Spleen (tissue), 11 donors: ENCODE measurements around the gene MYO18B. TPM values are rescaled to one million over a fixed set of nuclear protein-coding genes. Genes with fewer than 3 reads are reported as not detected.

ENCODE experiments used
- DNase-seq: peaks from one replicate; pipeline ENCODE4 v3.0.0-alpha.2; 2020
- H3K27ac ChIP-seq, 8 donors: fragments of 200-600 bp; sonication (generic) in 7 of 8; 1 replicate in 4 of 8; 2 replicates in 4 of 8; pipeline versions ENCODE4 v1.5.0 to v1.8.0; 2016 to 2021; ENCODE audit warnings: inconsistent platforms in 4 of 8, mild to moderate bottlenecking in 4 of 8, moderate library complexity in 1 of 8
- H3K27me3 ChIP-seq, 7 donors: fragments of 200-600 bp; sonication (generic) in 6 of 7; replicated peaks in 1 of 7; 1 replicate in 4 of 7; 2 replicates in 3 of 7; pipeline versions ENCODE4 v1.5.0 to v1.8.0; 2016 to 2021; ENCODE audit warnings: inconsistent platforms in 3 of 7, mild to moderate bottlenecking in 1 of 7
- H3K36me3 ChIP-seq, 6 donors: fragments of 200-600 bp; sonication (generic) in 5 of 6; 1 replicate in 4 of 6; 2 replicates in 2 of 6; pipeline versions ENCODE4 v1.5.0 to v1.8.0; 2016 to 2021; ENCODE audit warnings: inconsistent platforms in 2 of 6
- H3K4me1 ChIP-seq, 6 donors: fragments of 200-600 bp; sonication (generic) in 5 of 6; 1 replicate in 3 of 6; 2 replicates in 3 of 6; pipeline versions ENCODE4 v1.5.0 to v1.8.0; 2016 to 2021; ENCODE audit warnings: inconsistent platforms in 3 of 6
- H3K4me3 ChIP-seq, 8 donors: fragments of 200-600 bp; sonication (generic) in 7 of 8; 1 replicate in 4 of 8; 2 replicates in 4 of 8; pipeline versions ENCODE4 v1.5.0 to v1.8.0; 2016 to 2021; ENCODE audit warnings: inconsistent platforms in 4 of 8, mild to moderate bottlenecking in 4 of 8, moderate library complexity in 2 of 8
- H3K9me3 ChIP-seq, 8 donors: fragments of 200-600 bp; sonication (generic) in 7 of 8; 1 replicate in 4 of 8; 2 replicates in 4 of 8; pipeline versions ENCODE4 v1.5.0 to v1.8.0; 2016 to 2021; ENCODE audit warnings: inconsistent platforms in 4 of 8
- POLR2A ChIP-seq, 3 donors: fragments of 450-650 bp; IDR thresholded peaks; one replicate each; pipeline ENCODE4 v1.5.1; 2017; ENCODE audit warnings: antibody characterized with exemption in 3 of 3, mild to moderate bottlenecking in 1 of 3
- POLR2AphosphoS5 ChIP-seq, 3 donors: sonication (generic); formaldehyde crosslinking; IDR thresholded peaks; one replicate each; pipeline ENCODE4 v1.5.1; 2017; ENCODE audit warnings: antibody characterized with exemption in 3 of 3
- WGBS, 5 donors: extraction: QIAGEN DNeasy Blood & Tissue Kit in 3 of 5; methylation state at CpG; one replicate each; pipeline versions ENCODE4 v1.1.5 to v1.1.7; 2013 to 2018; 5-methylcytosine and 5-hydroxymethylcytosine counted together
- intact Hi-C: fragments of 100-400 bp; cut with DNase I; formaldehyde crosslinking; loops from one replicate; pipeline ENCODE4 v1.15.0; 2023; ENCODE audit warnings: low total_unique reads
- polyA plus RNA-seq, 3 donors: library from polyadenylated mRNA; stranded (reverse); fragments of 200-250 nt; gene quantifications; one replicate each; pipeline ENCODE4 v1.2.1, GENCODE V29; 2013
- total RNA-seq, 7 donors: library from RNA; depleted of rRNA in 3 of 7; stranded (reverse); fragments of >200 nt in 3 of 7; fragmentation: NEBNext Ultra II Directional in 4 of 7; extraction: Animal tissue kit (Norgen Biotek cat#: 25700) in 4 of 7; gene quantifications; one replicate each; pipeline versions ENCODE4 v1.1.0 to v1.2.1, GENCODE V29; 2016 to 2021
- TF ChIP-seq, protein P1 (sequence below), 11 experiments: fragments of 200-600 bp in 7 of 11; fragments of 450-650 bp in 4 of 11; sonication (generic) in 4 of 11; IDR thresholded peaks in 8 of 11; conservative IDR thresholded peaks in 3 of 11; 1 replicate in 7 of 11; 2 replicates in 4 of 11; pipeline versions ENCODE4 v1.4.0 to v1.8.0; 2016 to 2021; ENCODE audit warnings: antibody characterized with exemption in 11 of 11, inconsistent platforms in 4 of 11, mild to moderate bottlenecking in 1 of 11
- donor health status: healthy with polysubstance abuse.
- donor health status: DM: no; HTN: no; CAD: no; lungs with moderate emphysema.
- donor health status: DM: no; HTN: no; CAD: no.
- donor health status: Bipolar disorder and iron deficiency.
- donor health status: healthy.
- donor health status: DM: no; HTN: no; CAD: no.
- donor health status: DM: yes; HTN: yes; CAD: no.

Gene MYO18B
- total and polyA plus RNA-seq, 10 donors = under 0.01 to 0.79 (median 0.12) TPM

DNA sequence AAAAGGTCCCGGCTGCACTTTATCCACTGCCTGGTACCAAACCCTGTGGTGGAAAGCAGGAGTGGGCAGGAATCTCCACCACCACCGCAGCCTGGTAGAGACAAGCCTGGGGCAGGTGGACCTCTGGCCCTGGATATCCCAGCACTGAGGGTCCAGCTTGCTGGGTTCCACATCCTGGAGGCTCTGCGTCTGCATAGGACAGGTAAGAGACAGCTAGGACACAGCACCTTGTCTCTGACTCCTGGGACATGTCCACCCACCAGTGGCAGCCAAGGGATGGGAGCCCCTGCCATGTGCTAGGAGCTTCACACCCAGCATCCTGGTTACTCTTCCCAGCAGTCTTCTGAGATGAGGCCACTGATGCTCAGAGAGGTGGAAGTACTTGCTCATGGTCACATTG is 105.5 kb downstream of the MYO18B start:
- TF ChIP-seq, protein P1, sequence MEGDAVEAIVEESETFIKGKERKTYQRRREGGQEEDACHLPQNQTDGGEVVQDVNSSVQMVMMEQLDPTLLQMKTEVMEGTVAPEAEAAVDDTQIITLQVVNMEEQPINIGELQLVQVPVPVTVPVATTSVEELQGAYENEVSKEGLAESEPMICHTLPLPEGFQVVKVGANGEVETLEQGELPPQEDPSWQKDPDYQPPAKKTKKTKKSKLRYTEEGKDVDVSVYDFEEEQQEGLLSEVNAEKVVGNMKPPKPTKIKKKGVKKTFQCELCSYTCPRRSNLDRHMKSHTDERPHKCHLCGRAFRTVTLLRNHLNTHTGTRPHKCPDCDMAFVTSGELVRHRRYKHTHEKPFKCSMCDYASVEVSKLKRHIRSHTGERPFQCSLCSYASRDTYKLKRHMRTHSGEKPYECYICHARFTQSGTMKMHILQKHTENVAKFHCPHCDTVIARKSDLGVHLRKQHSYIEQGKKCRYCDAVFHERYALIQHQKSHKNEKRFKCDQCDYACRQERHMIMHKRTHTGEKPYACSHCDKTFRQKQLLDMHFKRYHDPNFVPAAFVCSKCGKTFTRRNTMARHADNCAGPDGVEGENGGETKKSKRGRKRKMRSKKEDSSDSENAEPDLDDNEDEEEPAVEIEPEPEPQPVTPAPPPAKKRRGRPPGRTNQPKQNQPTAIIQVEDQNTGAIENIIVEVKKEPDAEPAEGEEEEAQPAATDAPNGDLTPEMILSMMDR (IDR thresholded peaks at IDR 0.05 in 8 of 11, conservative IDR thresholded peaks at IDR 0.05 in 3 of 11) = no peak
- TF ChIP-seq POLR2A (IDR thresholded peaks at IDR 0.05) = no peak
- no peak for TF ChIP-seq POLR2AphosphoS5 (IDR thresholded peaks at IDR 0.05)
- Histone ChIP-seq H3K9me3 (no peaks in the 10 kb centered on the region), H3K36me3 (no peaks in the 10 kb centered on the region), H3K4me3 (no peak overlapping the region), H3K4me1 (peaks cover 0 to 7% (median 0%) of the 10 kb centered on the region in 6 donors), H3K27ac (no peak overlapping the region), H3K27me3 (peaks cover 0 to 14% (median 0%) of the 10 kb centered on the region in 7 donors)
- 88 to 100% (median 94%) methylated on average over 1 to 3 of the region's 3 CpGs for WGBS, 5 donors
- no peak for DNase-seq
- intact Hi-C loops = no loop called here

DNA sequence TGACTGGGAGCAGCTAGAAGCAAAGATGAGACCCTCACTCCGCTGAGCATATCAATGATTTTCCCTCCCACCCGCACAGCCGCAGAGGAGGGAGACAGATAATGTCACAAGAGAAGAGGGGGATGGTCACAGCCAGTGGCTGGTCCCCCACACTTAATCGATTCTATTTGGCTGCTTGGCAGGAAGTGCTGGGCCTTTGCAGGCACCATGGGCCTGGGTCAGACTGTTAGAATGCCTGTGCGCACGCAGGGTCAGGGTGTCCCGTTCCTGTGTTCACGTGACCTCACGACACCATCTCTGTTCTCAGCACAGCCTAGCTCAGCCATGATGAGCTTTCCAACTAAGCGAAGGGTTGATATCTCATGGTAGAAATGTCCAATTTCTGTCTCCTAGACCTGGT is 107.0 kb downstream of the MYO18B start:
- peak; percentile 49 for DNase-seq
- 76 to 90% (median 81%) methylated on average over 10 of the region's 10 CpGs for WGBS, 5 donors
- TF ChIP-seq POLR2A (IDR thresholded peaks at IDR 0.05) (no peak), POLR2AphosphoS5 (IDR thresholded peaks at IDR 0.05) (no peak)
- TF ChIP-seq, protein P1 (IDR thresholded peaks at IDR 0.05 in 8 of 11, conservative IDR thresholded peaks at IDR 0.05 in 3 of 11) = no peak
- Histone ChIP-seq H3K9me3 (no peaks in the 10 kb centered on the region), H3K4me1 (peaks cover 0 to 7% (median 0%) of the 10 kb centered on the region in 6 donors), H3K27ac (no peak overlapping the region), H3K36me3 (no peaks in the 10 kb centered on the region), H3K27me3 (peaks cover 0 to 25% (median 0%) of the 10 kb centered on the region in 7 donors), H3K4me3 (no peak overlapping the region)
- intact Hi-C loops = no loop called here

DNA sequence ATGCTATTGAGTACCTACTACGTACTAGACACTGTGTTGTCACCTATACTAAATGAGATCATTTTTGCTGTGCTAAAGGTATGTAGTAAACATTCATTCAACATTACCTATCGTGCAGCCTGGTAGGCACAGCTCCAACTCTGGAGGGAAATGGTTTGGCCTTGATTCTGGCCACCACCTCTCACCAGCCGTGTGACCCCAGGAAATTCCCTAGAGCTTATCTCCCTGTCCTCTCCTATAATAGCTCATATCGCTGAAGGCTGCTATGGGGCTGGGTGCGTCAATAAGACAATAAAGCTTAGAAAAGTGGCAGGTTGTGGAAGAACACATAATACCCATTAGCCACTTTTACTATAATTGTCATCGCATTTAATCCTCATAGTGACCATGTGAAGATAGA is 107.5 kb downstream of the MYO18B start:
- H3K4me3 ChIP-seq = no peak overlapping the region

DNA sequence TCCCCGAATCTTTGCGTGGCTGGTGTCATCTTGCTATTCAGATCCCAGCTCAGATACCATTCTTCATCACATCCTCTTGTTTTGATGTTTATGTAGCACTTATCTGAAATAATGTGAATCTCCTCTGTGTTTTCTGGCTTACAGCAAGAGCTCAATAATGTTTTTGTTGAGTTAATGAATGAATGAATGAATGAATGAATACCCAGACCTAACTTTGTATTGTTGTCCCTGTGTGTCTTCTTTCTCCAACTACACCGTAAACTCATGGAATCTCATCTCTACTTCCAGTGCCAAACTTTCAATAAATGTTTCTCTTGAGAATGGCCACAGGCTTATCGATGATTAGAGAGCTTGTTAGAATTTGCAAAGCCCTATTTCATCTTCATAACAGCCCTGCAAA is 110.2 kb downstream of the MYO18B start:
- Histone ChIP-seq H3K36me3 (no peaks in the 10 kb centered on the region), H3K4me1 (peaks cover 0 to 7% (median 0%) of the 10 kb centered on the region in 6 donors), H3K27me3 (peaks cover 0 to 43% (median 0%) of the 10 kb centered on the region in 7 donors), H3K4me3 (no peak overlapping the region), H3K27ac (no peak overlapping the region), H3K9me3 (no peaks in the 10 kb centered on the region)
- WGBS, 5 donors = 76 to 92% (median 87%) methylated on average over 4 of the region's 4 CpGs
- intact Hi-C loops = no loop called here
- no peak for TF ChIP-seq POLR2AphosphoS5 (IDR thresholded peaks at IDR 0.05)
- TF ChIP-seq, protein P1 (IDR thresholded peaks at IDR 0.05 in 8 of 11, conservative IDR thresholded peaks at IDR 0.05 in 3 of 11) = no peak
- TF ChIP-seq POLR2A (IDR thresholded peaks at IDR 0.05) = no peak
- DNase-seq = no peak

More for the DNA sequence above, 107.5 kb downstream of the MYO18B start:
- Histone ChIP-seq H3K4me1 (peaks cover 0 to 7% (median 0%) of the 10 kb centered on the region in 6 donors), H3K27me3 (peaks cover 0 to 25% (median 0%) of the 10 kb centered on the region in 7 donors), H3K36me3 (no peaks in the 10 kb centered on the region), H3K9me3 (no peaks in the 10 kb centered on the region), H3K27ac (no peak overlapping the region)
- intact Hi-C loops = no loop called here
- 64 to 70% (median 69%) methylated on average over 6 of the region's 6 CpGs for WGBS, 5 donors
- TF ChIP-seq POLR2A (IDR thresholded peaks at IDR 0.05) (no peak), POLR2AphosphoS5 (IDR thresholded peaks at IDR 0.05) (no peak)
- TF ChIP-seq, protein P1 (IDR thresholded peaks at IDR 0.05 in 8 of 11, conservative IDR thresholded peaks at IDR 0.05 in 3 of 11) = no peak
- no peak for DNase-seq
